ENCODE measurements around the gene NR5A2. TPM values are rescaled to one million over a fixed set of nuclear protein-coding genes. Genes with fewer than 3 reads are reported as not detected.

Gene NR5A2
- total RNA-seq, 1 experiment from 2014 or later: 4.7 TPM

- H3K36me3 Mint-ChIP-seq (ENCODE audit: insufficient read depth in 1 of 3, low read depth in 3 of 3): no peaks in the 10 kb centered on the region
- H3K14ac ChIP-seq (ENCODE audit: insufficient read depth, low read length): no peak overlapping the region
- no peak overlapping the region for H2AK5ac ChIP-seq (ENCODE audit: insufficient read length, low read length)
- H3K79me1 ChIP-seq (ENCODE audit: insufficient read depth, low read depth, low read length, poor library complexity, severe bottlenecking): no peaks in the 10 kb centered on the region
- H3K4ac ChIP-seq (ENCODE audit: low read depth, low read length): no peak overlapping the region
- no peaks in the 10 kb centered on the region for H4K20me1 ChIP-seq (ENCODE audit: control insufficient read depth, insufficient read depth, insufficient read length)
- TF ChIP-seq, protein P1, sequence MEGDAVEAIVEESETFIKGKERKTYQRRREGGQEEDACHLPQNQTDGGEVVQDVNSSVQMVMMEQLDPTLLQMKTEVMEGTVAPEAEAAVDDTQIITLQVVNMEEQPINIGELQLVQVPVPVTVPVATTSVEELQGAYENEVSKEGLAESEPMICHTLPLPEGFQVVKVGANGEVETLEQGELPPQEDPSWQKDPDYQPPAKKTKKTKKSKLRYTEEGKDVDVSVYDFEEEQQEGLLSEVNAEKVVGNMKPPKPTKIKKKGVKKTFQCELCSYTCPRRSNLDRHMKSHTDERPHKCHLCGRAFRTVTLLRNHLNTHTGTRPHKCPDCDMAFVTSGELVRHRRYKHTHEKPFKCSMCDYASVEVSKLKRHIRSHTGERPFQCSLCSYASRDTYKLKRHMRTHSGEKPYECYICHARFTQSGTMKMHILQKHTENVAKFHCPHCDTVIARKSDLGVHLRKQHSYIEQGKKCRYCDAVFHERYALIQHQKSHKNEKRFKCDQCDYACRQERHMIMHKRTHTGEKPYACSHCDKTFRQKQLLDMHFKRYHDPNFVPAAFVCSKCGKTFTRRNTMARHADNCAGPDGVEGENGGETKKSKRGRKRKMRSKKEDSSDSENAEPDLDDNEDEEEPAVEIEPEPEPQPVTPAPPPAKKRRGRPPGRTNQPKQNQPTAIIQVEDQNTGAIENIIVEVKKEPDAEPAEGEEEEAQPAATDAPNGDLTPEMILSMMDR (conservative IDR thresholded peaks at IDR 0.05): no peak
- H3K4me1 ChIP-seq (ENCODE audit: insufficient read depth, low read length): peaks cover 14% of the 10 kb centered on the region
- no peak overlapping the region for H2BK5ac ChIP-seq (ENCODE audit: insufficient read length, low read length)
- H3K4me2 ChIP-seq (ENCODE audit: insufficient read depth, insufficient read length, low read length): no peak overlapping the region
- no peak overlapping the region for H2BK120ac ChIP-seq (ENCODE audit: low read depth, low read length, poor library complexity, severe bottlenecking)
- no peak overlapping the region for H2BK15ac ChIP-seq (ENCODE audit: low read depth, low read length)
- no peaks in the 10 kb centered on the region for H3K79me2 ChIP-seq (ENCODE audit: insufficient read depth, low read length)
- H3K23me2 ChIP-seq (ENCODE audit: insufficient read length, low read depth, low read length, poor library complexity, severe bottlenecking): no peaks in the 10 kb centered on the region
- no peaks in the 10 kb centered on the region for H3K9me3 ChIP-seq (ENCODE audit: control insufficient read depth, low read depth, low read length)
- H3T11ph ChIP-seq (ENCODE audit: low read length): no peak overlapping the region
- H2BK12ac ChIP-seq (ENCODE audit: insufficient read length, low read depth, low read length): no peak overlapping the region
- H4K8ac ChIP-seq (replicated peaks; ENCODE audit: insufficient read length, low read depth, low read length): no peak overlapping the region
- no peak overlapping the region for H3K4me3 Mint-ChIP-seq
- H3K9me3 Mint-ChIP-seq: no peaks in the 10 kb centered on the region
- no peak overlapping the region for H3K56ac ChIP-seq (ENCODE audit: insufficient read length, low read depth, low read length)
- H3K18ac ChIP-seq (ENCODE audit: insufficient read length, low read depth, low read length): no peak overlapping the region
- H4K5ac ChIP-seq (ENCODE audit: insufficient read length, low read depth, low read length): no peak overlapping the region
- DNase-seq: no peak
- no peak overlapping the region for H3K27ac ChIP-seq (ENCODE audit: insufficient read length, low read depth, low read length)
- no peak overlapping the region for H3K27ac Mint-ChIP-seq
- no peak overlapping the region for H3K23ac ChIP-seq (ENCODE audit: insufficient read length, low read depth, low read length)
- H3K27me3 ChIP-seq (ENCODE audit: insufficient read depth, low read length): no peaks in the 10 kb centered on the region
- H4K91ac ChIP-seq (ENCODE audit: insufficient read length, low read depth, low read length): no peak overlapping the region
- no peak overlapping the region for H2AFZ ChIP-seq (ENCODE audit: low read length)
- no peak overlapping the region for H2BK20ac ChIP-seq (ENCODE audit: low read depth, low read length, poor library complexity, severe bottlenecking)
- WGBS (ENCODE audit: extremely low coverage, insufficient read length, low lambda C conversion rate): no CpG with 5 or more reads among the region's 8 CpGs
- H3K4me1 Mint-ChIP-seq: peaks cover 26 to 41% of the 10 kb centered on the region in 2 experiments
- H3K27me3 Mint-ChIP-seq (ENCODE audit: low read depth): peaks cover 9% of the 10 kb centered on the region
- no peak overlapping the region for H3K9ac ChIP-seq (ENCODE audit: extremely low read depth, insufficient read length, low read length)
These were observed 51.9 kb downstream of the NR5A2 start for GRCh38 chr1:200079232-200079940.

Data from H9 (cell line).